Kidney (tissue), 14 donors: ENCODE results near the gene MEIS2. TPM values are rescaled to one million over a fixed set of nuclear protein-coding genes. Genes with fewer than 3 reads are reported as not detected.
"Not testable (repeated sequence)": the region's sequence is repeated elsewhere in the genome, so short reads cannot be mapped to it uniquely, and the experiment has no call there.

Experiments used
- DNase-seq, 5 donors: peaks; one replicate each; pipeline ENCODE4 v3.0.0-alpha.2; 2013 to 2020
- FAIRE-seq: peaks from 2 replicates; lab custom pipeline; 2012; peaks lifted over from hg19 to GRCh38; lab: Jason Lieb, UNC
- H3K27ac ChIP-seq, 2 donors: one replicate each; pipeline ENCODE4 v1.7.0; 2013; ENCODE audit warnings: low read depth in 2 of 2, low read length in 2 of 2, inconsistent platforms in 1 of 2
- H3K27me3 ChIP-seq: one replicate; pipeline ENCODE4 v1.7.1; 2013; ENCODE audit warnings: low read length, inconsistent platforms; ENCODE audit not compliant: control insufficient read depth, insufficient read depth
- H3K36me3 ChIP-seq, 3 donors: one replicate each; pipeline versions ENCODE4 v1.7.0 to v1.7.1; 2013; ENCODE audit warnings: low read length in 3 of 3, control low read depth in 1 of 3, inconsistent platforms in 1 of 3; ENCODE audit not compliant: insufficient read depth in 3 of 3, control insufficient read depth in 2 of 3
- H3K4me1 ChIP-seq, 3 donors: one replicate each; pipeline versions ENCODE4 v1.7.0 to v1.7.1; 2013; ENCODE audit warnings: low read length in 3 of 3, inconsistent platforms in 1 of 3, low read depth in 1 of 3; ENCODE audit not compliant: control insufficient read depth in 2 of 3, insufficient read depth in 2 of 3
- H3K4me3 ChIP-seq, 3 donors: one replicate each; pipeline versions ENCODE4 v1.7.0 to v1.8.1; 2013; ENCODE audit warnings: low read length in 3 of 3, control low read depth in 1 of 3, inconsistent platforms in 1 of 3
- H3K9ac ChIP-seq, 3 donors: one replicate each; pipeline versions ENCODE4 v1.7.0 to v1.7.1; 2013; ENCODE audit warnings: low read length in 3 of 3, control low read depth in 1 of 3, inconsistent platforms in 1 of 3
- H3K9me3 ChIP-seq, 3 donors: one replicate each; pipeline versions ENCODE4 v1.7.0 to v1.7.1; 2013; ENCODE audit warnings: low read length in 3 of 3, control low read depth in 1 of 3, inconsistent platforms in 1 of 3; ENCODE audit not compliant: control insufficient read depth in 2 of 3, insufficient read depth in 1 of 3
- intact Hi-C: fragments of 100-400 bp; cut with DNase I; formaldehyde crosslinking; loops from one replicate; pipeline ENCODE4 v1.11.1; 2022
- polyA plus RNA-seq: library from polyadenylated mRNA; stranded (reverse); fragments of 350-450 nt; fragmentation: Illumina TruSeq; extraction: RNeasy Lipid Tissue Mini Kit (QIAGEN cat#74804); gene quantifications from one replicate; pipeline ENCODE4 v1.2.3, GENCODE V29; 2014; ENCODE audit warnings: low read depth, low replicate concordance; ENCODE audit not compliant: insufficient read depth
- total RNA-seq: library from RNA; stranded (reverse); fragmentation: NEBNext Ultra II Directional; extraction: Animal tissue kit (Norgen Biotek cat#: 25700); gene quantifications from one replicate; pipeline ENCODE4 v1.2.1, GENCODE V29; 2021
- TF ChIP-seq, protein P1 (sequence below): IDR thresholded peaks from 3 replicates; pipeline ENCODE4 v1.5.1; 2012; ENCODE audit warnings: mild to moderate bottlenecking, moderate library complexity, borderline replicate concordance; ENCODE audit not compliant: insufficient read depth; ENCODE audit errors: extremely low read depth
- donor health status: control.
- donor health status: control.
- donor health status: control.
- donor health status: control.
- donor health status: control.
- donor health status: DM: yes; HTN: yes; CAD: no.
- donor health status: Normal renal cell carcinoma (clear cell type).

Gene MEIS2
- total and polyA plus RNA-seq, 2 donors from 2014 or later, result 14.7 to 50.9 TPM

DNA sequence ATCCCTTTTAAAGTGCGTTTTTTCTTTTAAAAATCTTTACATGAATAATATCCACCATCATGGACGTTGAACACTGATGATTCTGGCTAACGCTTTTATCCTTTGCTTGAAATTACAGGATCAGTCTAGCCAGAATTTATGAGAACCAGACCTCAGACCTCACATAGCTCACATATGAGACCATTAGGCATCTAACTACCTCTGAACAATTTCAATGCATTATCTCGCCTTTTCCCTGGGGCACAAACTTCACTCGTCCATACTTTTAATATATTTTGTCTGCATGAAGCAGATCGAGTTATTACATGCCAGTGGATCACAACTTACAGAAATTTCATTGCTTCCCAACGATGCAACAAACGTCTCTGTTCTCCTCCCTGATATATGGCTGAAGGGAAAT lies 105.6 kb downstream of the MEIS2 start:
- TF ChIP-seq, protein P1, sequence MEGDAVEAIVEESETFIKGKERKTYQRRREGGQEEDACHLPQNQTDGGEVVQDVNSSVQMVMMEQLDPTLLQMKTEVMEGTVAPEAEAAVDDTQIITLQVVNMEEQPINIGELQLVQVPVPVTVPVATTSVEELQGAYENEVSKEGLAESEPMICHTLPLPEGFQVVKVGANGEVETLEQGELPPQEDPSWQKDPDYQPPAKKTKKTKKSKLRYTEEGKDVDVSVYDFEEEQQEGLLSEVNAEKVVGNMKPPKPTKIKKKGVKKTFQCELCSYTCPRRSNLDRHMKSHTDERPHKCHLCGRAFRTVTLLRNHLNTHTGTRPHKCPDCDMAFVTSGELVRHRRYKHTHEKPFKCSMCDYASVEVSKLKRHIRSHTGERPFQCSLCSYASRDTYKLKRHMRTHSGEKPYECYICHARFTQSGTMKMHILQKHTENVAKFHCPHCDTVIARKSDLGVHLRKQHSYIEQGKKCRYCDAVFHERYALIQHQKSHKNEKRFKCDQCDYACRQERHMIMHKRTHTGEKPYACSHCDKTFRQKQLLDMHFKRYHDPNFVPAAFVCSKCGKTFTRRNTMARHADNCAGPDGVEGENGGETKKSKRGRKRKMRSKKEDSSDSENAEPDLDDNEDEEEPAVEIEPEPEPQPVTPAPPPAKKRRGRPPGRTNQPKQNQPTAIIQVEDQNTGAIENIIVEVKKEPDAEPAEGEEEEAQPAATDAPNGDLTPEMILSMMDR, result no peak
- H3K27me3 ChIP-seq, result no peaks in the 10 kb centered on the region
- no peak overlapping the region for H3K27ac ChIP-seq
- no peak overlapping the region for H3K9ac ChIP-seq
- peaks cover 0 to 2% (median 0%) of the 10 kb centered on the region in 3 donors for H3K9me3 ChIP-seq
- intact Hi-C loops, result no loop called here
- H3K4me1 ChIP-seq, result no peaks in the 10 kb centered on the region
- H3K4me3 ChIP-seq, result no peak overlapping the region
- no peaks in the 10 kb centered on the region for H3K36me3 ChIP-seq
- DNase-seq (no peak), FAIRE-seq (no peak)

DNA sequence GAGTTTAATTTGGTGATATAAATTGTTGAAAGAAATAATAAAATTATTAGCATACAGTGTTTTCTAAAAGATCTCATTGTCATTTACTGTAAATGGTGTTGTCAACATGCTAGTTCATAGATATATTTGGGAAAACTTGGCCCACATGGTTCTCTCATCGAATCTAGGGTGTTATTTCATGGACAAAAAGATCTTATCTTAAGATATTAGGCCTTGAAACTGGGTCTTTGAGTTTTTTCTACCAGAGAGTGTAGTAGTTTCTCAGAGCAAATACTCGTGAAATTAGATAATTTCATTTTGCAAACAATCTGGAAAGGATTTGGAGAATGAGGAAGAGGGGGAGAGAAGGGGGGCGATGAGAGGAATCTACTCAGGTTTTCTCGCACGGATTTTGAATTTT lies 107.9 kb downstream of the MEIS2 start:
- H3K27ac ChIP-seq, result no peak overlapping the region

DNA sequence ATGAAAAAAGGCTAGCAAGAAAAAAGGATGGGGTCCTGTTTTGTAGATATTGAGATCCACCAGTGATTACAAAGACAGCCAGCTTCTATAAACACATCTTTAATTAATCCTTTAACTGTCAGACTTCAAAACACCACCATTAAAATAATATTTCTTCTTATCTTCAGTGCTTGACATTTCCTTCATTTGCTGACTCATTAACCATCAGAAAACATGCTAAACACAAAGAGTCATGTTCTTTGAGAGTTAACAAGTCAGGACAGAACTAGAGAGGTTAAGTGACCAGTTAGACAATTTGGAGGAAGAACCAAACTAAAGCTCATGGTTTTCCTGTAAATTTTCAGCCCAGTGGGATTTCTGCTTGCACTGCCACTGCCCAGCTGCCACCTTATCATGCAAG lies 111.4 kb downstream of the MEIS2 start:
- TF ChIP-seq, protein P1, result no peak
- H3K36me3 ChIP-seq, result no peaks in the 10 kb centered on the region
- FAIRE-seq, result no peak
- H3K9ac ChIP-seq, result no peak overlapping the region
- no peak overlapping the region for H3K4me3 ChIP-seq
- no peak for DNase-seq
- no peak overlapping the region for H3K27ac ChIP-seq
- intact Hi-C loops, result no loop called here
- peaks cover 0 to 4% (median 0%) of the 10 kb centered on the region in 3 donors for H3K9me3 ChIP-seq
- no peaks in the 10 kb centered on the region for H3K4me1 ChIP-seq
- no peaks in the 10 kb centered on the region for H3K27me3 ChIP-seq

More for the DNA sequence above, 107.9 kb downstream of the MEIS2 start:
- no peaks in the 10 kb centered on the region for H3K4me1 ChIP-seq
- no peak overlapping the region for H3K9ac ChIP-seq
- intact Hi-C loops, result no loop called here
- TF ChIP-seq, protein P1, result no peak
- H3K9me3 ChIP-seq, result peaks cover 0 to 2% (median 0%) of the 10 kb centered on the region in 3 donors
- no peak overlapping the region for H3K4me3 ChIP-seq
- FAIRE-seq, result no peak
- no peak for DNase-seq
- no peaks in the 10 kb centered on the region for H3K27me3 ChIP-seq
- no peaks in the 10 kb centered on the region for H3K36me3 ChIP-seq

DNA sequence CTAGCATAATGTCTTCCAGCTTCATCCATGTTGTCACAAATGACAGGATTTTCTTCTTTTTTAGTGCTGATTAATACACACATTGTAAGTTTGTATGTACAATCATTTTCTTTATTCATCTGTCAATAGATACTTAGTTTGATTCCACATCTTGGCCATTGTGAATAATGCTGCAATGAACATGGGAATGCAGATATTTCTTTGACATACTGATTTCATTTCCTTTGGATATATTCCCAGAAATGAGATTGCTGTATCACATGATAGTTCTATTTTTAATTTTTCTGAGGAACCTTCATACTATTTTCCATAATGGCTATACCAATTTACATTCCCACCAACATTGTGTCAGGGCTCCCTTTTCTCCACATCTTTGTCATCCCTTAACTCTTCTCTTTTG lies 117.9 kb downstream of the MEIS2 start:
- no peaks in the 10 kb centered on the region for H3K27me3 ChIP-seq
- DNase-seq (no peak), FAIRE-seq (no peak)
- H3K36me3 ChIP-seq, result no peaks in the 10 kb centered on the region
- TF ChIP-seq, protein P1, result no peak
- no peak overlapping the region for H3K27ac ChIP-seq
- no peak overlapping the region for H3K9ac ChIP-seq
- intact Hi-C loops, result no loop called here
- H3K4me3 ChIP-seq, result no peak overlapping the region
- H3K4me1 ChIP-seq, result no peaks in the 10 kb centered on the region
- H3K9me3 ChIP-seq, result peaks cover 0 to 2% (median 0%) of the 10 kb centered on the region in 3 donors

DNA sequence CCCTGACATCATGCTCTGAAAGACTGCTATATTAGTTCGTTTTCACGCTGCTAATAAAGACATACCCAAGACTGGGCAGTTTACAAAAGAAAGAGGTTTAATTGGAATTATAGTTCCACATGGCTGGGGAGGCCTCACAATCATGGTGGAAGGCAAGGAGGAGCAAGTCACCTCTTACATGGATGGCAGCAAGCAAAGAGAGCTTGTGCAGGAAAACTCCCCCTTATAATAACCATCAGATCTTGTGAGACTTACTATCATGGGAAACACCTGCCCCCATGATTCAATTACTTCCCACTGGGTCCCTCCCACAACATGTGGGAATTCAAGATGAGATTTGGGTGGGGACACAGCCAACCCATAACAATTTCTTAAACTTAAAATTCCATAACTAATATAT lies 120.1 kb downstream of the MEIS2 start:
- H3K4me3 ChIP-seq, H3K27ac ChIP-seq, H3K9me3 ChIP-seq, H3K27me3 ChIP-seq, H3K9ac ChIP-seq, H3K36me3 ChIP-seq, H3K4me1 ChIP-seq, FAIRE-seq, intact Hi-C loops, DNase-seq: not testable (repeated sequence)
